K562 (cell line): ENCODE measurements around the gene RPL10A. TPM values are rescaled to one million over a fixed set of nuclear protein-coding genes. Genes with fewer than 3 reads are reported as not detected.
A peak's percentile ranks its signal among the peaks of the same experiment; 100 is the strongest.

Source experiments
- ADNP ChIP-seq: fragments of 200-800 bp; sonication (Bioruptor generic); IDR thresholded peaks from 2 replicates; pipeline ENCODE4 v1.6.1; 2016; ENCODE audit warnings: missing genetic modification characterization, missing compliant biosample characterization
- CBX1 ChIP-seq: sonication (generic); IDR thresholded peaks from 2 replicates; pipeline ENCODE4 v1.6.1; 2016; ENCODE audit warnings: antibody characterized with exemption, low read depth, mild to moderate bottlenecking
- CREB3L1 ChIP-seq: fragments of 450-650 bp; IDR thresholded peaks from 2 replicates; pipeline ENCODE4 v1.6.1; 2014; ENCODE audit warnings: low read depth, mild to moderate bottlenecking, moderate library complexity, borderline replicate concordance
- GTF2F1 ChIP-seq: IDR thresholded peaks from 2 replicates; pipeline ENCODE4 v1.6.1; 2011; ENCODE audit warnings: low read depth, low read length, improper control_type of control experiment
- HINFP ChIP-seq: fragments of 450-650 bp; conservative IDR thresholded peaks from 2 replicates; pipeline ENCODE4 v1.6.1; 2016; ENCODE audit warnings: missing genetic modification characterization, low read depth, mild to moderate bottlenecking, control low read depth, missing compliant biosample characterization
- IRF1 ChIP-seq: sonication (generic); formaldehyde crosslinking; IDR thresholded peaks from 2 replicates; pipeline ENCODE4 v1.8.0; 2022; ENCODE audit warnings: missing genetic modification reagents, mild to moderate bottlenecking, borderline replicate concordance
- NCOA2 ChIP-seq, 2 experiments: fragments of 450-650 bp; IDR thresholded peaks; 2 replicates each; pipeline ENCODE4 v1.6.1; 2018; ENCODE audit warnings: mild to moderate bottlenecking in 2 of 2, moderate library complexity in 1 of 2; ENCODE audit not compliant: partially characterized antibody in 2 of 2
- POLR2H ChIP-seq: IDR thresholded peaks from 2 replicates; pipeline ENCODE4 v1.6.1; 2016; ENCODE audit warnings: missing genetic modification characterization, low read depth, mild to moderate bottlenecking, control low read depth, missing compliant biosample characterization, moderate library complexity
- SIN3B ChIP-seq: fragments of 450-650 bp; IDR thresholded peaks from 2 replicates; pipeline ENCODE4 v1.6.1; 2017; ENCODE audit warnings: low read depth, mild to moderate bottlenecking, moderate library complexity
- STAT6 ChIP-seq: sonication (generic); formaldehyde crosslinking; IDR thresholded peaks from 2 replicates; pipeline ENCODE4 v1.8.1; 2023; ENCODE audit warnings: mild to moderate bottlenecking, missing genetic modification reagents
- ZFPM2 ChIP-seq: fragments of 250-450 bp; sonication (Bioruptor Pico); IDR thresholded peaks from 2 replicates; pipeline ENCODE4 v1.5.1; 2022; ENCODE audit warnings: mild to moderate bottlenecking
- ZHX1 ChIP-seq: fragments of 150-350 bp; conservative IDR thresholded peaks from 2 replicates; pipeline ENCODE4 v1.6.1; 2014; ENCODE audit warnings: low read length
- ZNF445 ChIP-seq: fragments of 250-450 bp; sonication (Bioruptor Pico); IDR thresholded peaks from 2 replicates; pipeline ENCODE4 v1.4.0; 2020; ENCODE audit warnings: low read depth, mild to moderate bottlenecking, moderate library complexity
- ZNF561 ChIP-seq: fragments of 450-650 bp; formaldehyde crosslinking; conservative IDR thresholded peaks from 2 replicates; pipeline ENCODE4 v1.4.0; 2020; ENCODE audit warnings: mild to moderate bottlenecking, moderate library complexity
- ZNF589 ChIP-seq: fragments of 200-800 bp; sonication (Bioruptor generic); IDR thresholded peaks from 2 replicates; pipeline ENCODE4 v1.6.1; 2016; ENCODE audit warnings: low read depth, missing genetic modification characterization, missing compliant biosample characterization
- ZNF717 ChIP-seq: fragments of 250-450 bp; sonication (Bioruptor Pico); IDR thresholded peaks from 2 replicates; pipeline ENCODE4 v1.5.0; 2021
- polyA plus RNA-seq, 8 experiments: library from polyadenylated mRNA; depleted of rRNA in 4 of 8; stranded (reverse) in 5 of 8; unstranded in 3 of 8; fragments of >200 nt; fragmentation: Nextera tagmentation in 2 of 8; fragmentation: Illumina TruSeq in 1 of 8; extraction: Ambion mirVana in 2 of 8; extraction: Trizol in 1 of 8; gene quantifications; 2 replicates each; pipeline versions ENCODE4 v1.2.1 to v1.2.3, GENCODE V29; 2011 to 2014; ENCODE audit warnings: inconsistent platforms in 1 of 8, missing spikeins in 1 of 8
- total RNA-seq, 7 experiments: library from RNA; depleted of rRNA in 6 of 7; stranded (reverse); fragments of >200 nt in 6 of 7; fragmentation: Illumina TruSeq in 2 of 7; extraction: Trizol in 2 of 7; gene quantifications; 2 replicates each; pipeline versions ENCODE4 v1.2.1 to v1.2.3, GENCODE V29; 2011 to 2021; ENCODE audit warnings: low replicate concordance in 1 of 7

Gene RPL10A
- total and polyA plus RNA-seq, 9 of the 15 experiments (the other 6 are each of a cell fraction or from before 2014, with no cell fraction given), result 1,589 to 3,237 (median 2,116) TPM

GRCh38 chr6:35468181-35468979 is at the start of gene RPL10A (continued):
- no peak for TF ChIP-seq ZNF717 (CRISPR knock-in tag)
- no peak; the same call in 1 of the 2 replicates for TF ChIP-seq IRF1 (CRISPR knock-in tag)
- TF ChIP-seq ZNF589 (CRISPR knock-in tag), result no peak
- TF ChIP-seq ZNF445, result no peak
- peak; percentile 98 for TF ChIP-seq ZHX1
- peak; percentile 97; the same call in 1 of the 2 replicates for TF ChIP-seq STAT6
- TF ChIP-seq POLR2H (tag), result peak; percentile 97
- no peak for TF ChIP-seq ADNP (tag)
- no peak for TF ChIP-seq ZNF561 (CRISPR knock-in tag)
- no peak; the same call in 1 of the 2 replicates for TF ChIP-seq CBX1
- 0 out of 2 replicates have a peak, but pooled peaks have one; percentile 37 for TF ChIP-seq ZFPM2 (CRISPR knock-in tag)
- no peak for TF ChIP-seq NCOA2 (IDR thresholded peaks at IDR 0.05; ENCODE audit: partially characterized antibody in 2 of 2)
- peak; percentile 94 for TF ChIP-seq GTF2F1
- TF ChIP-seq SIN3B, result no peak
- TF ChIP-seq CREB3L1, result peak; percentile 97
- no peak for TF ChIP-seq HINFP (tag)
